ENCODE data around the gene DCBLD2.

- no peak for TF ChIP-seq CTCF (IDR thresholded peaks at IDR 0.05)
- no peak for TF ChIP-seq EZH2 (IDR thresholded peaks at IDR 0.05)
Measured at GRCh38 chr3:98784666-98785600, 116.6 kb downstream of the DCBLD2 start.
